GM12892 (cell line): ENCODE results near the gene PPP1R9A.

Source experiments
- POLR2A ChIP-seq: IDR thresholded peaks from 2 replicates; pipeline ENCODE4 v1.6.1; 2011; ENCODE audit warnings: low read depth, low read length, control low read depth
- POLR2AphosphoS5 ChIP-seq: IDR thresholded peaks from 2 replicates; pipeline ENCODE4 v1.6.1; 2011; ENCODE audit warnings: low read depth, low read length, control low read depth

- TF ChIP-seq POLR2A (no peak), POLR2AphosphoS5 (no peak)
Measured at GRCh38 chr7:95250571-95250970, 343.2 kb downstream of the PPP1R9A start.
